ENCODE measurements around the gene VCX3B.
"Not testable (repeated sequence)": the region's sequence is repeated elsewhere in the genome, so short reads cannot be mapped to it uniquely, and the experiment has no call there.

The VCX3B gene

GRCh38 chrX:8464530-8464929, at the start of gene VCX3B:
Gene VCX3B (plus strand): TSS chrX:8464830. CDS start chrX:8465451, 621 bp downstream.
- not testable (repeated sequence) for H3K4me3 ChIP-seq (replicated peaks; ENCODE audit: low read depth, low read length); DNase-seq (ENCODE audit: low read depth)

- H3K4me3 ChIP-seq (replicated peaks; ENCODE audit: low read depth, low read length) = no peak overlapping the region
- no peak for DNase-seq (ENCODE audit: low read depth)
- no peak for TF ChIP-seq CTCF (IDR thresholded peaks at IDR 0.05; ENCODE audit: low read length, missing control alignments)
Measured at GRCh38 chrX:8418301-8418700, 46.3 kb upstream of the VCX3B start.

GRCh38 chrX:8424912-8425311, 39.7 kb upstream of the VCX3B start:
- TF ChIP-seq CTCF (IDR thresholded peaks at IDR 0.05; ENCODE audit: low read length, missing control alignments) = no peak
- no peak for DNase-seq (ENCODE audit: low read depth)
- H3K4me3 ChIP-seq (replicated peaks; ENCODE audit: low read depth, low read length) = no peak overlapping the region

- TF ChIP-seq CTCF (IDR thresholded peaks at IDR 0.05; ENCODE audit: low read length, missing control alignments) = no peak
- no peak for DNase-seq (ENCODE audit: low read depth)
- no peak overlapping the region for H3K4me3 ChIP-seq (replicated peaks; ENCODE audit: low read depth, low read length)
Measured at GRCh38 chrX:8429692-8430249, 34.9 kb upstream of the VCX3B start.

GRCh38 chrX:8430444-8430843, 34.2 kb upstream of the VCX3B start:
- no peak for DNase-seq (ENCODE audit: low read depth)
- no peak overlapping the region for H3K4me3 ChIP-seq (replicated peaks; ENCODE audit: low read depth, low read length)
- no peak for TF ChIP-seq CTCF (IDR thresholded peaks at IDR 0.05; ENCODE audit: low read length, missing control alignments)

- no peak overlapping the region for H3K4me3 ChIP-seq (replicated peaks; ENCODE audit: low read depth, low read length)
- no peak for TF ChIP-seq CTCF (IDR thresholded peaks at IDR 0.05; ENCODE audit: low read length, missing control alignments)
- no peak for DNase-seq (ENCODE audit: low read depth)
Measured at GRCh38 chrX:8432396-8432795, 32.2 kb upstream of the VCX3B start.

- no peak for DNase-seq (ENCODE audit: low read depth)
- H3K4me3 ChIP-seq (replicated peaks; ENCODE audit: low read depth, low read length) = no peak overlapping the region
Measured at GRCh38 chrX:8433109-8434062, 31.2 kb upstream of the VCX3B start.

More at GRCh38 chrX:8433109-8434062, 31.2 kb upstream of the VCX3B start:
- TF ChIP-seq CTCF (IDR thresholded peaks at IDR 0.05; ENCODE audit: low read length, missing control alignments) = no peak

Data from fibroblast of pulmonary artery (primary cell).